WTC11 (cell line): ENCODE measurements around the gene CARD6. TPM values are rescaled to one million over a fixed set of nuclear protein-coding genes. Genes with fewer than 3 reads are reported as not detected.

Experiments
- ATAC-seq: fragments of 200-7000 bp; cut with Tn5 transposase; 2 replicates; pipeline ENCODE4 v1.10.0; 2021; ENCODE audit warnings: mild to moderate bottlenecking, moderate library complexity
- CTCF ChIA-PET: fragments of 300-600 bp; sonication (Branson Sonifier 250); formaldehyde crosslinking; loops from one replicate; lab custom pipeline; 2021; ENCODE audit warnings: antibody characterized with exemption; lab: Charles Lee
- POLR2A ChIA-PET: fragments of 350-600 bp; sonication (Branson Sonifier 250); formaldehyde crosslinking; loops from one replicate; lab custom pipeline; 2021; ENCODE audit warnings: antibody characterized with exemption; lab: Charles Lee
- DNase-seq: peaks from one replicate; pipeline ENCODE4 v3.0.0; 2021; ENCODE audit warnings: low spot score
- H3K27ac Mint-ChIP-seq: 2 replicates; pipeline ENCODE4 v1.8.0; 2021; ENCODE audit warnings: mixed read lengths
- H3K27me3 Mint-ChIP-seq: 2 replicates; pipeline ENCODE4 v1.8.0; 2021; ENCODE audit warnings: low read depth, mild to moderate bottlenecking, moderate library complexity, mixed read lengths
- H3K36me3 Mint-ChIP-seq: 2 replicates; pipeline ENCODE4 v1.8.0; 2021; ENCODE audit warnings: mixed read lengths
- H3K4me1 Mint-ChIP-seq: 2 replicates; pipeline ENCODE4 v1.8.0; 2022; ENCODE audit warnings: mixed read lengths
- H3K4me3 Mint-ChIP-seq: 2 replicates; pipeline ENCODE4 v1.8.0; 2021; ENCODE audit warnings: mild to moderate bottlenecking, moderate library complexity, mixed read lengths
- H3K9me3 Mint-ChIP-seq: 2 replicates; pipeline ENCODE4 v1.8.0; 2021; ENCODE audit warnings: mixed read lengths
- ATF1 ChIP-seq: sonication (generic); formaldehyde crosslinking; IDR thresholded peaks from 2 replicates; pipeline ENCODE4 v1.8.1; 2023; ENCODE audit warnings: mild to moderate bottlenecking, moderate library complexity, missing genetic modification reagents
- CREB1 ChIP-seq: sonication (generic); formaldehyde crosslinking; IDR thresholded peaks from 2 replicates; pipeline ENCODE4 v1.8.0; 2023; ENCODE audit warnings: mild to moderate bottlenecking, missing genetic modification reagents
- CREM ChIP-seq: sonication (generic); formaldehyde crosslinking; IDR thresholded peaks from 2 replicates; pipeline ENCODE4 v1.8.1; 2022; ENCODE audit warnings: mild to moderate bottlenecking, missing genetic modification reagents, moderate library complexity
- ELF4 ChIP-seq: sonication (generic); formaldehyde crosslinking; IDR thresholded peaks from 2 replicates; pipeline ENCODE4 v1.8.1; 2022; ENCODE audit warnings: low read depth, mild to moderate bottlenecking, moderate library complexity, missing genetic modification reagents
- ETV6 ChIP-seq: sonication (generic); formaldehyde crosslinking; IDR thresholded peaks from 2 replicates; pipeline ENCODE4 v1.8.1; 2022; ENCODE audit warnings: mild to moderate bottlenecking, missing genetic modification reagents
- FOXK1 ChIP-seq: sonication (generic); formaldehyde crosslinking; IDR thresholded peaks from 2 replicates; pipeline ENCODE4 v1.8.0; 2022; ENCODE audit warnings: mild to moderate bottlenecking, moderate library complexity, missing genetic modification reagents
- FOXP1 ChIP-seq: sonication (generic); formaldehyde crosslinking; IDR thresholded peaks from 2 replicates; pipeline ENCODE4 v1.8.0; 2022; ENCODE audit warnings: missing genetic modification reagents, mild to moderate bottlenecking, moderate library complexity, borderline replicate concordance
- HMGA2 ChIP-seq: fragments of 250-450 bp; sonication (Bioruptor Pico); IDR thresholded peaks from 2 replicates; pipeline ENCODE4 v1.4.0; 2021; ENCODE audit warnings: mild to moderate bottlenecking, moderate library complexity
- IRF2 ChIP-seq: sonication (generic); formaldehyde crosslinking; IDR thresholded peaks from 2 replicates; pipeline ENCODE4 v1.8.0; 2022; ENCODE audit warnings: low read depth, missing genetic modification reagents, borderline replicate concordance
- OVOL2 ChIP-seq: fragments of 250-450 bp; sonication (Bioruptor Pico); IDR thresholded peaks from 2 replicates; pipeline ENCODE4 v1.9.0; 2021; ENCODE audit warnings: mild to moderate bottlenecking, borderline replicate concordance
- PRRX2 ChIP-seq: fragments of 250-450 bp; sonication (Bioruptor Pico); IDR thresholded peaks from 2 replicates; pipeline ENCODE4 v1.8.0; 2021; ENCODE audit warnings: mild to moderate bottlenecking
- ZNF219 ChIP-seq: sonication (generic); formaldehyde crosslinking; IDR thresholded peaks from 2 replicates; pipeline ENCODE4 v1.8.0; 2023; ENCODE audit warnings: missing genetic modification reagents, mild to moderate bottlenecking, borderline replicate concordance
- ZNF232 ChIP-seq: sonication (generic); formaldehyde crosslinking; IDR thresholded peaks from 2 replicates; pipeline ENCODE4 v1.8.0; 2022; ENCODE audit warnings: mild to moderate bottlenecking, missing genetic modification reagents
- ZNF423 ChIP-seq: fragments of 250-450 bp; sonication (Bioruptor Pico); IDR thresholded peaks from 2 replicates; pipeline ENCODE4 v2.1.2; 2022; ENCODE audit warnings: mild to moderate bottlenecking, moderate library complexity
- total RNA-seq: library from RNA; stranded (reverse); gene quantifications from 3 replicates; pipeline ENCODE4 v1.2.3, GENCODE V29; 2021
- TF ChIP-seq, protein P1 (sequence below): sonication (generic); formaldehyde crosslinking; conservative IDR thresholded peaks from 2 replicates; pipeline ENCODE4 v1.8.1; 2023; ENCODE audit warnings: mild to moderate bottlenecking, low read depth, missing genetic modification reagents, moderate library complexity
- TF ChIP-seq, protein P2 (sequence below): sonication (generic); formaldehyde crosslinking; IDR thresholded peaks from 2 replicates; pipeline ENCODE4 v1.8.0; 2022; ENCODE audit warnings: mild to moderate bottlenecking, missing genetic modification reagents
- TF ChIP-seq, protein P3 (sequence below): sonication (generic); formaldehyde crosslinking; IDR thresholded peaks from 2 replicates; pipeline ENCODE4 v1.8.0; 2022; ENCODE audit warnings: mild to moderate bottlenecking, missing genetic modification reagents
- TF ChIP-seq, protein P4 (sequence below): sonication (generic); formaldehyde crosslinking; IDR thresholded peaks from 2 replicates; pipeline ENCODE4 v1.8.1; 2022; ENCODE audit warnings: missing genetic modification reagents, borderline replicate concordance
- TF ChIP-seq, protein P5 (sequence below): sonication (generic); formaldehyde crosslinking; IDR thresholded peaks from 2 replicates; pipeline ENCODE4 v1.8.1; 2022; ENCODE audit warnings: mild to moderate bottlenecking, moderate library complexity, missing genetic modification reagents
- TF ChIP-seq, protein P6 (sequence below): sonication (generic); formaldehyde crosslinking; IDR thresholded peaks from 2 replicates; pipeline ENCODE4 v1.8.1; 2023; ENCODE audit warnings: mild to moderate bottlenecking, missing genetic modification reagents, moderate library complexity
- TF ChIP-seq, protein P7 (sequence below): sonication (generic); formaldehyde crosslinking; IDR thresholded peaks from 2 replicates; pipeline ENCODE4 v1.8.0; 2022; ENCODE audit warnings: mild to moderate bottlenecking, missing genetic modification reagents
- TF ChIP-seq, protein P8 (sequence below): sonication (generic); formaldehyde crosslinking; IDR thresholded peaks from 2 replicates; pipeline ENCODE4 v1.8.1; 2023; ENCODE audit warnings: mild to moderate bottlenecking, missing genetic modification reagents, borderline replicate concordance

Gene CARD6
- total RNA-seq, 1 experiment from 2014 or later = 0.24 TPM

DNA sequence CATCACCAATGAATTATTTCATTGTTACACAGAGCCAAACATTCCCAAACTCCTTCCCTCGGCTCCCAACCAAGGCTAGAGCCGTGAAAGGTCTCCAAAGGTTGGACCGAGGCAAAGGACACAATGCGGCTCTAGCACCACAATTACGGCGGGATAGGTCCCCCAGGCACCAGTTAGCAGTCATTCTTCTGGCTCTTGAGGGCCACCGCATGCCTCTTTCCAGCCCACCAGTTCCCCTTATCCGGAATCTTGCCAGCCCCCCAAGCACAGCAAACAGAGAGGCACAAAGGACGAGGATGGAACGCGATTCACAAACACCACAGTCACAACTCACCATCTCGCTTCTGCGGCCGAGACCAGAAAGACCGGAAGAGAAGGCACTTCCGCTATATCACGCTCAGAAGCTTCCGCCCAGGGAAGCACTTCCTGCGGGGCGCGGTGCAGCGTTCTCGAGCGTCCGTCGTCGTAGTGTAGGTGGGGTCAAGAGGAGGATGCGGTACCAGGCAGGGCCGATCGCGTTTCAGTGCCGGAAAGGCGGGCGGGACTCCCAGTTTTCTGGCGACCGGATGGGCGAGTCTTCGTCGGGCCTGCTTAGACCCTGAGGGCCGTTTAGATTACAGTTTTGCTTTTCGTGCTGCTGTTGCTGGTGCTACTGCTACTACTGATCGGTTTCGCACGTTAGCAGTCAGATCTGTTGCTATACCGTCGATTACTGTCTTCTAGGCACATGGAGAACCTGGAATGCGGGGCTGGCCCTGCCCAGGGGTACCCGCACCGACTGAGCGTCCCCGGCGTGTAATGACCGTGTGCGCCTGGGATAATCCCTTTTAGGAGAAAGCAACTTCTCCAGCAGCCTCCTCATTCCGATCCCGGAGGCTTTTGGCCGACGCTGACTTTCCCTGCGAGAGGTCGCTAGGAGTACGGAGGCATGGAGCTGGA is 6.0 kb upstream of the CARD6 start, which contains the start of gene RPL37 (continued):
- TF ChIP-seq ETV6 (CRISPR knock-in tag) (peak; percentile 99), CREM (CRISPR knock-in tag) (peak; percentile 61; the same call in 1 of the 2 replicates), ATF1 (CRISPR knock-in tag) (no peak), ZNF219 (CRISPR knock-in tag) (0 out of 2 replicates have a peak, but pooled peaks have one; percentile 76), FOXK1 (CRISPR knock-in tag) (peak; percentile 78), HMGA2 (CRISPR knock-in tag) (no peak), IRF2 (CRISPR knock-in tag) (no peak), CREB1 (CRISPR knock-in tag) (peak; percentile 84), PRRX2 (CRISPR knock-in tag) (no peak)
- TF ChIP-seq, protein P1, sequence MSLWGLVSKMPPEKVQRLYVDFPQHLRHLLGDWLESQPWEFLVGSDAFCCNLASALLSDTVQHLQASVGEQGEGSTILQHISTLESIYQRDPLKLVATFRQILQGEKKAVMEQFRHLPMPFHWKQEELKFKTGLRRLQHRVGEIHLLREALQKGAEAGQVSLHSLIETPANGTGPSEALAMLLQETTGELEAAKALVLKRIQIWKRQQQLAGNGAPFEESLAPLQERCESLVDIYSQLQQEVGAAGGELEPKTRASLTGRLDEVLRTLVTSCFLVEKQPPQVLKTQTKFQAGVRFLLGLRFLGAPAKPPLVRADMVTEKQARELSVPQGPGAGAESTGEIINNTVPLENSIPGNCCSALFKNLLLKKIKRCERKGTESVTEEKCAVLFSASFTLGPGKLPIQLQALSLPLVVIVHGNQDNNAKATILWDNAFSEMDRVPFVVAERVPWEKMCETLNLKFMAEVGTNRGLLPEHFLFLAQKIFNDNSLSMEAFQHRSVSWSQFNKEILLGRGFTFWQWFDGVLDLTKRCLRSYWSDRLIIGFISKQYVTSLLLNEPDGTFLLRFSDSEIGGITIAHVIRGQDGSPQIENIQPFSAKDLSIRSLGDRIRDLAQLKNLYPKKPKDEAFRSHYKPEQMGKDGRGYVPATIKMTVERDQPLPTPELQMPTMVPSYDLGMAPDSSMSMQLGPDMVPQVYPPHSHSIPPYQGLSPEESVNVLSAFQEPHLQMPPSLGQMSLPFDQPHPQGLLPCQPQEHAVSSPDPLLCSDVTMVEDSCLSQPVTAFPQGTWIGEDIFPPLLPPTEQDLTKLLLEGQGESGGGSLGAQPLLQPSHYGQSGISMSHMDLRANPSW (CRISPR knock-in tag) = no peak
- TF ChIP-seq, protein P2, sequence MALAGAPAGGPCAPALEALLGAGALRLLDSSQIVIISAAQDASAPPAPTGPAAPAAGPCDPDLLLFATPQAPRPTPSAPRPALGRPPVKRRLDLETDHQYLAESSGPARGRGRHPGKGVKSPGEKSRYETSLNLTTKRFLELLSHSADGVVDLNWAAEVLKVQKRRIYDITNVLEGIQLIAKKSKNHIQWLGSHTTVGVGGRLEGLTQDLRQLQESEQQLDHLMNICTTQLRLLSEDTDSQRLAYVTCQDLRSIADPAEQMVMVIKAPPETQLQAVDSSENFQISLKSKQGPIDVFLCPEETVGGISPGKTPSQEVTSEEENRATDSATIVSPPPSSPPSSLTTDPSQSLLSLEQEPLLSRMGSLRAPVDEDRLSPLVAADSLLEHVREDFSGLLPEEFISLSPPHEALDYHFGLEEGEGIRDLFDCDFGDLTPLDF (CRISPR knock-in tag) = peak; percentile 75; the same call in 1 of the 2 replicates
- TF ChIP-seq, protein P3, sequence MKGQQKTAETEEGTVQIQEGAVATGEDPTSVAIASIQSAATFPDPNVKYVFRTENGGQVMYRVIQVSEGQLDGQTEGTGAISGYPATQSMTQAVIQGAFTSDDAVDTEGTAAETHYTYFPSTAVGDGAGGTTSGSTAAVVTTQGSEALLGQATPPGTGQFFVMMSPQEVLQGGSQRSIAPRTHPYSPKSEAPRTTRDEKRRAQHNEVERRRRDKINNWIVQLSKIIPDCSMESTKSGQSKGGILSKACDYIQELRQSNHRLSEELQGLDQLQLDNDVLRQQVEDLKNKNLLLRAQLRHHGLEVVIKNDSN = 0 out of 2 replicates have a peak, but pooled peaks have one; percentile 27
- TF ChIP-seq, protein P4, sequence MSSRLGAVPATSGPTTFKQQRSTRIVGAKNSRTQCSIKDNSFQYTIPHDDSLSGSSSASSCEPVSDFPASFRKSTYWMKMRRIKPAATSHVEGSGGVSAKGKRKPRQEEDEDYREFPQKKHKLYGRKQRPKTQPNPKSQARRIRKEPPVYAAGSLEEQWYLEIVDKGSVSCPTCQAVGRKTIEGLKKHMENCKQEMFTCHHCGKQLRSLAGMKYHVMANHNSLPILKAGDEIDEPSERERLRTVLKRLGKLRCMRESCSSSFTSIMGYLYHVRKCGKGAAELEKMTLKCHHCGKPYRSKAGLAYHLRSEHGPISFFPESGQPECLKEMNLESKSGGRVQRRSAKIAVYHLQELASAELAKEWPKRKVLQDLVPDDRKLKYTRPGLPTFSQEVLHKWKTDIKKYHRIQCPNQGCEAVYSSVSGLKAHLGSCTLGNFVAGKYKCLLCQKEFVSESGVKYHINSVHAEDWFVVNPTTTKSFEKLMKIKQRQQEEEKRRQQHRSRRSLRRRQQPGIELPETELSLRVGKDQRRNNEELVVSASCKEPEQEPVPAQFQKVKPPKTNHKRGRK (CRISPR knock-in tag) = no peak
- TF ChIP-seq, protein P5, sequence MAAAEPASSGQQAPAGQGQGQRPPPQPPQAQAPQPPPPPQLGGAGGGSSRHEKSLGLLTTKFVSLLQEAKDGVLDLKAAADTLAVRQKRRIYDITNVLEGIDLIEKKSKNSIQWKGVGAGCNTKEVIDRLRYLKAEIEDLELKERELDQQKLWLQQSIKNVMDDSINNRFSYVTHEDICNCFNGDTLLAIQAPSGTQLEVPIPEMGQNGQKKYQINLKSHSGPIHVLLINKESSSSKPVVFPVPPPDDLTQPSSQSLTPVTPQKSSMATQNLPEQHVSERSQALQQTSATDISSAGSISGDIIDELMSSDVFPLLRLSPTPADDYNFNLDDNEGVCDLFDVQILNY = 0 out of 2 replicates have a peak, but pooled peaks have one; percentile 48
- TF ChIP-seq, protein P6, sequence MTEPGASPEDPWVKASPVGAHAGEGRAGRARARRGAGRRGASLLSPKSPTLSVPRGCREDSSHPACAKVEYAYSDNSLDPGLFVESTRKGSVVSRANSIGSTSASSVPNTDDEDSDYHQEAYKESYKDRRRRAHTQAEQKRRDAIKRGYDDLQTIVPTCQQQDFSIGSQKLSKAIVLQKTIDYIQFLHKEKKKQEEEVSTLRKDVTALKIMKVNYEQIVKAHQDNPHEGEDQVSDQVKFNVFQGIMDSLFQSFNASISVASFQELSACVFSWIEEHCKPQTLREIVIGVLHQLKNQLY (CRISPR knock-in tag) = 0 out of 2 replicates have a peak, but pooled peaks have one; percentile 58
- TF ChIP-seq, protein P7, sequence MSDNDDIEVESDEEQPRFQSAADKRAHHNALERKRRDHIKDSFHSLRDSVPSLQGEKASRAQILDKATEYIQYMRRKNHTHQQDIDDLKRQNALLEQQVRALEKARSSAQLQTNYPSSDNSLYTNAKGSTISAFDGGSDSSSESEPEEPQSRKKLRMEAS (CRISPR knock-in tag) = peak; percentile 94

DNA sequence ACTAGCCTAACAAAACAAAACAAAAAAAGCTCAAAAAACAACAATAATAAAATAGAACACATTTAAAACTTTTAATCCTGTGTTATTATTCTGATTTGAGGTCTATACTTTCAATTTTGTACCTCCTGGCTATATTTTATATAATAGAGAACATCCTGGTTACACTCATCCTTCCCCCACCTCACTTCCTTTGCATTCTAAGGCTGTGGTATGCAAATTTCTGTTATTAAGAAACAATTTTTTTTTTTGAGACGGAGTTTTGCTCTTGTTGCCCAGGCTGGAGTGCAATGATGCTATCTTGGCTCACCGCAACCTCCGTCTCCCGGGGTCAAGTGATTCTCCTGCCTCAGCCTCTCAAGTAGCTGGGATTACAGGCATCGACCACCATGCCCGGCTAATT is 3.1 kb upstream of the CARD6 start:
- Mint-ChIP-seq H3K9me3 (no peaks in the 10 kb centered on the region), H3K36me3 (peaks cover 20% of the 10 kb centered on the region), H3K4me1 (peaks cover 34% of the 10 kb centered on the region), H3K27me3 (0 out of 2 replicates have a peak, but pooled peaks cover under 1% of the 10 kb centered on the region), H3K27ac (no peak overlapping the region), H3K4me3 (no peak overlapping the region)
- ATAC-seq (no peak), DNase-seq (no peak)
- ChIA-PET CTCF (no interaction called here), POLR2A (interaction anchor here (0.6 kb wide), 1 partner anchor 12 kb away, joined by 4 read pairs; no protein-coding TSS in a partner anchor)
- TF ChIP-seq, protein P8, sequence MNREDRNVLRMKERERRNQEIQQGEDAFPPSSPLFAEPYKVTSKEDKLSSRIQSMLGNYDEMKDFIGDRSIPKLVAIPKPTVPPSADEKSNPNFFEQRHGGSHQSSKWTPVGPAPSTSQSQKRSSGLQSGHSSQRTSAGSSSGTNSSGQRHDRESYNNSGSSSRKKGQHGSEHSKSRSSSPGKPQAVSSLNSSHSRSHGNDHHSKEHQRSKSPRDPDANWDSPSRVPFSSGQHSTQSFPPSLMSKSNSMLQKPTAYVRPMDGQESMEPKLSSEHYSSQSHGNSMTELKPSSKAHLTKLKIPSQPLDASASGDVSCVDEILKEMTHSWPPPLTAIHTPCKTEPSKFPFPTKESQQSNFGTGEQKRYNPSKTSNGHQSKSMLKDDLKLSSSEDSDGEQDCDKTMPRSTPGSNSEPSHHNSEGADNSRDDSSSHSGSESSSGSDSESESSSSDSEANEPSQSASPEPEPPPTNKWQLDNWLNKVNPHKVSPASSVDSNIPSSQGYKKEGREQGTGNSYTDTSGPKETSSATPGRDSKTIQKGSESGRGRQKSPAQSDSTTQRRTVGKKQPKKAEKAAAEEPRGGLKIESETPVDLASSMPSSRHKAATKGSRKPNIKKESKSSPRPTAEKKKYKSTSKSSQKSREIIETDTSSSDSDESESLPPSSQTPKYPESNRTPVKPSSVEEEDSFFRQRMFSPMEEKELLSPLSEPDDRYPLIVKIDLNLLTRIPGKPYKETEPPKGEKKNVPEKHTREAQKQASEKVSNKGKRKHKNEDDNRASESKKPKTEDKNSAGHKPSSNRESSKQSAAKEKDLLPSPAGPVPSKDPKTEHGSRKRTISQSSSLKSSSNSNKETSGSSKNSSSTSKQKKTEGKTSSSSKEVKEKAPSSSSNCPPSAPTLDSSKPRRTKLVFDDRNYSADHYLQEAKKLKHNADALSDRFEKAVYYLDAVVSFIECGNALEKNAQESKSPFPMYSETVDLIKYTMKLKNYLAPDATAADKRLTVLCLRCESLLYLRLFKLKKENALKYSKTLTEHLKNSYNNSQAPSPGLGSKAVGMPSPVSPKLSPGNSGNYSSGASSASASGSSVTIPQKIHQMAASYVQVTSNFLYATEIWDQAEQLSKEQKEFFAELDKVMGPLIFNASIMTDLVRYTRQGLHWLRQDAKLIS = no peak
- TF ChIP-seq ZNF232 (CRISPR knock-in tag) (no peak), ELF4 (CRISPR knock-in tag) (no peak), ZNF423 (no peak), PRRX2 (CRISPR knock-in tag) (no peak), OVOL2 (no peak), FOXP1 (CRISPR knock-in tag) (no peak)
